ENCODE results near the gene EPB41L1. TPM values are rescaled to one million over a fixed set of nuclear protein-coding genes. Genes with fewer than 3 reads are reported as not detected.
A peak's percentile ranks its signal among the peaks of the same experiment; 100 is the strongest.

The EPB41L1 gene
- total RNA-seq, 1 experiment from 2014 or later, result 7.1 TPM

DNA sequence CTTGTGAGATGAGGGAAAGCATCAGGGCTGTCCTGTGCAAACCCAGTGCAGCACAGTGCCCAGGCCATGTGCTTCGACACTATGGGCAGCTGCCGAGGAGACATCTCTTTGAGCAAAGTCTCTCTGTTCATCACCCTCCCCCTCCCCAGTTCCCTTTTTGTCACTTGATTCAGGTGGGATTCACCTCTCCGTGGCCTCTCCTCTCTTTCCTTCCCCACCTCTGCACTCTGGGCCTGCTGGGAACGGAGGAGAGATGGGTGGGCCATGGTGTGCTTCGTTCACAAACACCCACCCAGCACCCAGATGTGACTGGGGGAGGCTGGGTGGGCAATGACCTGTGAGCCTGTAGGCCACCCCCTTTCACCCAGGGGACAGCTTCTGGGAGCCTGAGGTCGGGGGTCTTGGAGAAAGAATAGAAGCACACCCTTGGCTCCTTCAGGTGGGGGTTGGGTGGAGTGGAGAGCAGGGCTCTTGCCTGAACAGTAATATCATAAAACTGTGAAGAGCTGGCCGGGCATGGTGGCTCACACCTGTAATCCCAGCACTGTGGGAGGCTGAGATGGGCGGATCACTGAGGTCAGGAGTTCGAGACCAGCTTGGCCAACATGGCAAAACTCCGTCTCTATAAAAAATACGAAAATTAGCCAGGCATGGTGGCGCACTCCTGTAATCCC lies 118.1 kb downstream of the EPB41L1 start:
- Histone ChIP-seq H3K9me3 (ENCODE audit: low read depth, low read length, poor library complexity, severe bottlenecking) (no peaks in the 10 kb centered on the region), H3K36me3 (ENCODE audit: insufficient read depth, low read length, poor library complexity, severe bottlenecking) (no peaks in the 10 kb centered on the region), H3K4me1 (ENCODE audit: insufficient read depth, low read length, poor library complexity, severe bottlenecking) (no peaks in the 10 kb centered on the region), H3K27me3 (replicated peaks; ENCODE audit: insufficient read depth, low read depth, low read length, poor library complexity) (no peaks in the 10 kb centered on the region), H3K27ac (ENCODE audit: low read depth, low read length, poor library complexity, severe bottlenecking) (no peak overlapping the region), H3K4me3 (ENCODE audit: low read depth, low read length, poor library complexity, severe bottlenecking) (no peak overlapping the region)
- BruUV-seq (replicated peaks), result no TSS peak
- no peak for DNase-seq (ENCODE audit: low spot score)
- TF ChIP-seq EZH2 (IDR thresholded peaks at IDR 0.05; ENCODE audit: borderline replicate concordance, low read depth, low read length, poor library complexity, severe bottlenecking), result no peak
- TF ChIP-seq, protein P1, sequence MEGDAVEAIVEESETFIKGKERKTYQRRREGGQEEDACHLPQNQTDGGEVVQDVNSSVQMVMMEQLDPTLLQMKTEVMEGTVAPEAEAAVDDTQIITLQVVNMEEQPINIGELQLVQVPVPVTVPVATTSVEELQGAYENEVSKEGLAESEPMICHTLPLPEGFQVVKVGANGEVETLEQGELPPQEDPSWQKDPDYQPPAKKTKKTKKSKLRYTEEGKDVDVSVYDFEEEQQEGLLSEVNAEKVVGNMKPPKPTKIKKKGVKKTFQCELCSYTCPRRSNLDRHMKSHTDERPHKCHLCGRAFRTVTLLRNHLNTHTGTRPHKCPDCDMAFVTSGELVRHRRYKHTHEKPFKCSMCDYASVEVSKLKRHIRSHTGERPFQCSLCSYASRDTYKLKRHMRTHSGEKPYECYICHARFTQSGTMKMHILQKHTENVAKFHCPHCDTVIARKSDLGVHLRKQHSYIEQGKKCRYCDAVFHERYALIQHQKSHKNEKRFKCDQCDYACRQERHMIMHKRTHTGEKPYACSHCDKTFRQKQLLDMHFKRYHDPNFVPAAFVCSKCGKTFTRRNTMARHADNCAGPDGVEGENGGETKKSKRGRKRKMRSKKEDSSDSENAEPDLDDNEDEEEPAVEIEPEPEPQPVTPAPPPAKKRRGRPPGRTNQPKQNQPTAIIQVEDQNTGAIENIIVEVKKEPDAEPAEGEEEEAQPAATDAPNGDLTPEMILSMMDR (conservative IDR thresholded peaks at IDR 0.05; ENCODE audit: low read depth, low read length), result no peak
- intact Hi-C loops (cut with micrococcal nuclease; ENCODE audit: unreplicated experiment), result loop anchor here (5.0 kb wide), 1 partner anchor 165 kb away; no protein-coding TSS in a partner anchor
- CTCF ChIA-PET, result interaction anchor here (1.0 to 3.3 kb wide), 2 partner anchors 127 to 167 kb away, joined by 7 to 15 read pairs; no protein-coding TSS in a partner anchor
- POLR2A ChIA-PET (ENCODE audit: low non-redundant PET), result no interaction called here

DNA sequence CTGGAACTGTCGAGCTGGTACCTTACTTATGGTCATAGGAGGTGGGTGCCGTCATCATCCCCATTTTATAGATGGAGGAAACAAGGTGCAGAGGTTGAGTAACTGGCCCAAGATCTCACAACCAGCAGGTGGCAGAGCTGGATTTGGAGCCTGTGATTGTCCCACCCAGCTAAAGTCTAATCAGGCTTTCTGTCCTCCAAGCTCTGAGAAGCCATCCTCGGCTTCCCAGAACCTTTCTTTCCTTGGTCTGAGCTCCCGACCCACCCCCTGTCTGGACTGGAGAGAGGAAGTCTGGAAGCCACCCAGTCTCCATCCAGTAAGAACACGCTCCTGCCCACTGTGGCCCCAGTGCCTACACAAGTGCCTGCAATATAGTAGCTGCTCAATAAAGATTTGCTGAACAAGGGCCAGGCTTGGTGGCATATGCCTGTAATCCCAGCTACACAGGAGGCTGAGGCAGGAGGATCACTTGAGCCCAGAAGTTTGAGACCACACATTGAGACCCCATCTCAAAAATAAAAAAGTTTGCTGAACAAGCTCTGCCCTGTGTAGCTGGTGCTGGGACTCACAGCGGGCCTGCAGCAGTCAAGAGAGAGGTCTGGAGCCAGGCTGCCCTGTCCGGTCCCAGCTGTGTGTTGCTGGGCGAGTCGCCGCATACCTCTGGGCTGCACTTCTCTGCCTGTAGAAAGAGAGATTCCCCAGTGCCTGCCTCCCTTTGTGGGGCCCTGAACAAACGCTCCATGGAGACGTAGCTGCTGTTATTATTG lies 119.1 kb downstream of the EPB41L1 start:
- Histone ChIP-seq H3K36me3 (ENCODE audit: insufficient read depth, low read length, poor library complexity, severe bottlenecking) (no peaks in the 10 kb centered on the region), H3K4me3 (ENCODE audit: low read depth, low read length, poor library complexity, severe bottlenecking) (no peak overlapping the region), H3K9me3 (ENCODE audit: low read depth, low read length, poor library complexity, severe bottlenecking) (no peaks in the 10 kb centered on the region), H3K27me3 (replicated peaks; ENCODE audit: insufficient read depth, low read depth, low read length, poor library complexity) (no peaks in the 10 kb centered on the region), H3K27ac (ENCODE audit: low read depth, low read length, poor library complexity, severe bottlenecking) (no peak overlapping the region), H3K4me1 (ENCODE audit: insufficient read depth, low read length, poor library complexity, severe bottlenecking) (no peaks in the 10 kb centered on the region)
- intact Hi-C loops (cut with micrococcal nuclease; ENCODE audit: unreplicated experiment), result loop anchor here (5.0 kb wide), 1 partner anchor 164 kb away; no protein-coding TSS in a partner anchor
- TF ChIP-seq EZH2 (IDR thresholded peaks at IDR 0.05; ENCODE audit: borderline replicate concordance, low read depth, low read length, poor library complexity, severe bottlenecking), result no peak
- TF ChIP-seq, protein P1 (conservative IDR thresholded peaks at IDR 0.05; ENCODE audit: low read depth, low read length), result peak; percentile 45
- ChIA-PET POLR2A (ENCODE audit: low non-redundant PET) (interaction anchor here (0.6 kb wide), 1 partner anchor 187 kb away, joined by 3 read pairs; no protein-coding TSS in a partner anchor), CTCF (interaction anchor here (1.0 to 3.3 kb wide), 2 partner anchors 126 to 166 kb away, joined by 7 to 15 read pairs; no protein-coding TSS in a partner anchor)
- no TSS peak for BruUV-seq (replicated peaks)
- DNase-seq (ENCODE audit: low spot score), result peak; percentile 30

DNA sequence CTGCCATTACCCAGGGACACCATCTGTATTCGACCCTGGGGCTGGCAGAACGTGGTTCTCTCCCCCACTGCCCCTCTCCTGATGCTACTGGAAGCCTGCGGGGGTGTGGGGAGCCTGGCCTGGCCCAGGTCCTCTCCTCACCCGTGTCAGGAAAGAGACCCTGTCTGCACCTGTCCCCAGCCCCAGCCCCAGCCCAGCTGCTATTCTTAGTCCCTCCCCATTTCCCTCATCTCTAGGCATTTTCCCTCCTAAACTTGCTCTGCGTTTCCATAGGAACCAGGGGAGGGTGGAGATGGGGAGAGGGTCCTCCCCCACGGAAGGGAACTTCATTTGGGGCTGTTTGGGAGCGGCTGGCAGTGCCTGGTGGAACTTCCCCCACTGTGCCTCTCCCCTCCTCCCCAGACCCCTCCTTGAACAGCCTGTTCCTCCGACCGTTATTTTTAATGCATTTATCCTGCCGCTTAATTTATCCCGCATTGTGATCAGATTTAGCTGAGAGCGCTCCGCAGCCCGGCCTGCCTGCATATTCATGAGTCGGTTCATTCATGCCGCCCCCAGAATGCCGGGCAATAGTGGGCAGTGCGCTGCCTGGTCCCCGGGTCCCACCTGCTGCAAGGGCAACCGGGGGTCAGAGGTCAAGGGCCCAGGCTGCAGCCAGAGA lies 119.8 kb downstream of the EPB41L1 start:
- Histone ChIP-seq H3K4me1 (ENCODE audit: insufficient read depth, low read length, poor library complexity, severe bottlenecking) (no peaks in the 10 kb centered on the region), H3K36me3 (ENCODE audit: insufficient read depth, low read length, poor library complexity, severe bottlenecking) (no peaks in the 10 kb centered on the region), H3K27ac (ENCODE audit: low read depth, low read length, poor library complexity, severe bottlenecking) (no peak overlapping the region), H3K9me3 (ENCODE audit: low read depth, low read length, poor library complexity, severe bottlenecking) (no peaks in the 10 kb centered on the region), H3K4me3 (ENCODE audit: low read depth, low read length, poor library complexity, severe bottlenecking) (no peak overlapping the region), H3K27me3 (replicated peaks; ENCODE audit: insufficient read depth, low read depth, low read length, poor library complexity) (no peaks in the 10 kb centered on the region)
- ChIA-PET CTCF (interaction anchor here (0.5 to 3.3 kb wide), 2 partner anchors 125 to 609 kb away, joined by 4 to 15 read pairs; no protein-coding TSS in a partner anchor), POLR2A (ENCODE audit: low non-redundant PET) (no interaction called here)
- BruUV-seq (replicated peaks), result no TSS peak
- TF ChIP-seq, protein P1 (conservative IDR thresholded peaks at IDR 0.05; ENCODE audit: low read depth, low read length), result no peak
- no peak for TF ChIP-seq EZH2 (IDR thresholded peaks at IDR 0.05; ENCODE audit: borderline replicate concordance, low read depth, low read length, poor library complexity, severe bottlenecking)
- intact Hi-C loops (cut with micrococcal nuclease; ENCODE audit: unreplicated experiment), result loop anchor here (5.0 kb wide), 1 partner anchor 163 kb away; no protein-coding TSS in a partner anchor
- no peak for DNase-seq (ENCODE audit: low spot score)
